Measurements from ENCODE around the gene NTF3. TPM values are rescaled to one million over a fixed set of nuclear protein-coding genes. Genes with fewer than 3 reads are reported as not detected.

NTF3 gene
- total and polyA plus RNA-seq, 2 donors (not counting 1 experiment from before 2014, with no cell fraction given), result not detected

GRCh38 chr12:5537771-5538170, 105.9 kb downstream of the NTF3 start:
- H3K36me3 ChIP-seq (replicated peaks in 1 of 2; ENCODE audit: control extremely low read depth in 1 of 2, control insufficient read depth in 1 of 2, extremely low read depth in 1 of 2, insufficient read depth in 2 of 2, low read length in 1 of 2), result no peaks in the 10 kb centered on the region
- no peaks in the 10 kb centered on the region for H4K20me1 ChIP-seq (ENCODE audit: control insufficient read depth, insufficient read depth, low read length, poor library complexity, severe bottlenecking)
- no peaks in the 10 kb centered on the region for H3K27me3 ChIP-seq (replicated peaks in 1 of 4; ENCODE audit: control extremely low read depth in 1 of 4, control insufficient read depth in 3 of 4, insufficient read depth in 4 of 4, low read length in 3 of 4)
- no peak for DNase-seq
- H3K27ac ChIP-seq (ENCODE audit: low read length in 2 of 2), result no peak overlapping the region
- H3K4me3 ChIP-seq (ENCODE audit: control extremely low read depth in 1 of 5, extremely low read depth in 1 of 5, insufficient read depth in 1 of 5, low read depth in 2 of 5, low read length in 4 of 5), result no peak overlapping the region
- no peak for ATAC-seq (ENCODE audit: low read depth)
- intact Hi-C loops (cut with micrococcal nuclease), result no loop called here
- H3K79me2 ChIP-seq (ENCODE audit: control insufficient read depth, insufficient read depth, low read length), result no peaks in the 10 kb centered on the region
- H3K9me3 ChIP-seq (ENCODE audit: control extremely low read depth in 1 of 3, control insufficient read depth in 2 of 3, insufficient read depth in 1 of 3, low read length in 2 of 3), result no peaks in the 10 kb centered on the region
- Mint-ChIP-seq H3K4me1 (no peaks in the 10 kb centered on the region), H3K9me3 (ENCODE audit: insufficient read depth) (no peaks in the 10 kb centered on the region), H3K4me3 (no peak overlapping the region), H3K27me3 (peaks cover 45% of the 10 kb centered on the region), H3K27ac (no peak overlapping the region)
- H3K4me1 ChIP-seq (ENCODE audit: control insufficient read depth in 2 of 2, insufficient read depth in 2 of 2, low read length in 2 of 2), result no peaks in the 10 kb centered on the region
- POLR2A ChIA-PET, result no interaction called here
- WGBS (ENCODE audit: insufficient coverage), result 71% methylated on average over 1 of the region's 8 CpGs
- H3K9ac ChIP-seq (ENCODE audit: low read length), result no peak overlapping the region
- TF ChIP-seq, protein P1, sequence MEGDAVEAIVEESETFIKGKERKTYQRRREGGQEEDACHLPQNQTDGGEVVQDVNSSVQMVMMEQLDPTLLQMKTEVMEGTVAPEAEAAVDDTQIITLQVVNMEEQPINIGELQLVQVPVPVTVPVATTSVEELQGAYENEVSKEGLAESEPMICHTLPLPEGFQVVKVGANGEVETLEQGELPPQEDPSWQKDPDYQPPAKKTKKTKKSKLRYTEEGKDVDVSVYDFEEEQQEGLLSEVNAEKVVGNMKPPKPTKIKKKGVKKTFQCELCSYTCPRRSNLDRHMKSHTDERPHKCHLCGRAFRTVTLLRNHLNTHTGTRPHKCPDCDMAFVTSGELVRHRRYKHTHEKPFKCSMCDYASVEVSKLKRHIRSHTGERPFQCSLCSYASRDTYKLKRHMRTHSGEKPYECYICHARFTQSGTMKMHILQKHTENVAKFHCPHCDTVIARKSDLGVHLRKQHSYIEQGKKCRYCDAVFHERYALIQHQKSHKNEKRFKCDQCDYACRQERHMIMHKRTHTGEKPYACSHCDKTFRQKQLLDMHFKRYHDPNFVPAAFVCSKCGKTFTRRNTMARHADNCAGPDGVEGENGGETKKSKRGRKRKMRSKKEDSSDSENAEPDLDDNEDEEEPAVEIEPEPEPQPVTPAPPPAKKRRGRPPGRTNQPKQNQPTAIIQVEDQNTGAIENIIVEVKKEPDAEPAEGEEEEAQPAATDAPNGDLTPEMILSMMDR (IDR thresholded peaks at IDR 0.05), result no peak
- no peak for TF ChIP-seq EZH2 (IDR thresholded peaks at IDR 0.05; ENCODE audit: borderline replicate concordance, insufficient read depth, low read depth, low read length, poor library complexity, severe bottlenecking)
- CTCF ChIA-PET, result no interaction called here
- H2AFZ ChIP-seq (ENCODE audit: insufficient read depth, low read depth, low read length, poor library complexity, severe bottlenecking), result no peak overlapping the region
- H3K4me2 ChIP-seq (replicated peaks; ENCODE audit: low read depth, low read length, poor library complexity, severe bottlenecking), result no peak overlapping the region

Data from B cell (primary cell).